ENCODE data around the gene PLA2G2D.
"Not testable (repeated sequence)": the region's sequence is repeated elsewhere in the genome, so short reads cannot be mapped to it uniquely, and the experiment has no call there.

PLA2G2D gene

GRCh38 chr1:20142001-20142710 lies 22.8 kb upstream of the PLA2G2D start:
- DNase-seq = no peak

GRCh38 chr1:20141466-20141865 lies 22.1 kb upstream of the PLA2G2D start:
- no peak for DNase-seq

GRCh38 chr1:20141001-20141400 lies 21.7 kb upstream of the PLA2G2D start:
- no peak for DNase-seq

GRCh38 chr1:20139776-20140612 lies 20.7 kb upstream of the PLA2G2D start:
- no peak for DNase-seq

GRCh38 chr1:20138961-20139550 lies 19.7 kb upstream of the PLA2G2D start, which contains the start of gene PLA2G2F:
Gene PLA2G2F (plus strand): TSS chr1:20139323. CDS start chr1:20139428, 105 bp downstream.
- DNase-seq = no peak

- DNase-seq = no peak
These were observed 19.0 kb upstream of the PLA2G2D start for GRCh38 chr1:20138346-20138745.

- no peak for DNase-seq
These were observed 18.3 kb upstream of the PLA2G2D start for GRCh38 chr1:20137604-20138003.

GRCh38 chr1:20137055-20137454 lies 17.7 kb upstream of the PLA2G2D start:
- DNase-seq = no peak

- no peak for DNase-seq
These were observed 16.9 kb upstream of the PLA2G2D start for GRCh38 chr1:20136249-20136648.

GRCh38 chr1:20134995-20135394 lies 15.7 kb upstream of the PLA2G2D start:
- DNase-seq = no peak

GRCh38 chr1:20130518-20130917 lies 11.2 kb upstream of the PLA2G2D start:
- not testable (repeated sequence) for DNase-seq

- DNase-seq = no peak
These were observed 7.6 kb upstream of the PLA2G2D start for GRCh38 chr1:20126806-20127440.

- no peak for DNase-seq
These were observed 6.9 kb upstream of the PLA2G2D start for GRCh38 chr1:20126041-20126805.

- DNase-seq = no peak
These were observed 5.8 kb upstream of the PLA2G2D start for GRCh38 chr1:20125100-20125499.

- DNase-seq = no peak
These were observed 5.2 kb upstream of the PLA2G2D start for GRCh38 chr1:20124456-20125057.

- no peak for DNase-seq
These were observed 4.6 kb upstream of the PLA2G2D start for GRCh38 chr1:20123722-20124455.

GRCh38 chr1:20120796-20121195 lies 1.5 kb upstream of the PLA2G2D start:
- DNase-seq = no peak

- DNase-seq = no peak
These were observed 2.1 kb downstream of the PLA2G2D start for GRCh38 chr1:20117236-20117635.

- no peak for DNase-seq
These were observed 3.4 kb downstream of the PLA2G2D start for GRCh38 chr1:20115916-20116315.

GRCh38 chr1:20115479-20115878 lies 3.9 kb downstream of the PLA2G2D start:
- no peak for DNase-seq

- DNase-seq = no peak
These were observed 5.2 kb downstream of the PLA2G2D start for GRCh38 chr1:20114021-20114648.

All from NCI-H187 (cell line).